ENCODE results near the gene CDKL1. TPM values are rescaled to one million over a fixed set of nuclear protein-coding genes. Genes with fewer than 3 reads are reported as not detected.
A peak's percentile ranks its signal among the peaks of the same experiment; 100 is the strongest.
"Not testable (repeated sequence)": the region's sequence is repeated elsewhere in the genome, so short reads cannot be mapped to it uniquely, and the experiment has no call there.

Gene CDKL1
- total and polyA plus RNA-seq, 2 experiments from 2014 or later, result 2.9 to 5.0 TPM

GRCh38 chr14:50363714-50364111, 33.0 kb downstream of the CDKL1 start:
- no peak for TF ChIP-seq EZH2phosphoT487 (IDR thresholded peaks at IDR 0.05; ENCODE audit: insufficient read depth, low read depth)
- no peak for TF ChIP-seq EZH2 (IDR thresholded peaks at IDR 0.05; ENCODE audit: insufficient read depth, poor library complexity, severe bottlenecking)
- H3K4me3 ChIP-seq, result peak overlapping the region; percentile 71
- peak overlapping the region; percentile 85 for H3K4me2 ChIP-seq (ENCODE audit: unreplicated experiment)
- H3K9me2 ChIP-seq (ENCODE audit: insufficient read depth), result no peaks in the 10 kb centered on the region
- no peaks in the 10 kb centered on the region for H4K20me1 ChIP-seq (ENCODE audit: insufficient read depth)
- H3K9me3 ChIP-seq (ENCODE audit: low read depth), result no peaks in the 10 kb centered on the region
- H3K27me3 ChIP-seq (replicated peaks; ENCODE audit: insufficient read depth), result no peaks in the 10 kb centered on the region
- H3K79me2 ChIP-seq (ENCODE audit: insufficient read depth), result no peaks in the 10 kb centered on the region
- H3K36me3 ChIP-seq (ENCODE audit: low read depth), result no peaks in the 10 kb centered on the region
- H3F3A ChIP-seq (ENCODE audit: insufficient read depth), result peaks cover 13% of the 10 kb centered on the region; the same call in 1 of the 2 replicates
- H3K27ac ChIP-seq, result peak overlapping the region; percentile 77
- in situ Hi-C loops (cut with MboI), result no loop called here
- WGBS, 2 experiments (ENCODE audit: low coverage in 1 of 2, low lambda C conversion rate in 2 of 2, missing lambda C conversion rate in 2 of 2), result 3 to 5% methylated on average over 4 of the region's 4 CpGs
- H3K9ac ChIP-seq, result peak overlapping the region; percentile 66
- H3K4me1 ChIP-seq (ENCODE audit: insufficient read depth), result peaks cover 14% of the 10 kb centered on the region
- DNase-seq, result peak; percentile 69
- peak overlapping the region; percentile 99 for H2AFZ ChIP-seq

GRCh38 chr14:50362764-50363713, 33.6 kb downstream of the CDKL1 start:
- peak overlapping the region; percentile 71 for H3K4me3 ChIP-seq
- no peaks in the 10 kb centered on the region for H4K20me1 ChIP-seq (ENCODE audit: insufficient read depth)
- no peaks in the 10 kb centered on the region for H3K9me2 ChIP-seq (ENCODE audit: insufficient read depth)
- H2AFZ ChIP-seq, result peak overlapping the region; percentile 99
- peak overlapping the region; percentile 66 for H3K9ac ChIP-seq
- H3K4me1 ChIP-seq (ENCODE audit: insufficient read depth), result peaks cover 14% of the 10 kb centered on the region
- TF ChIP-seq EZH2 (IDR thresholded peaks at IDR 0.05; ENCODE audit: insufficient read depth, poor library complexity, severe bottlenecking) (no peak), EZH2phosphoT487 (IDR thresholded peaks at IDR 0.05; ENCODE audit: insufficient read depth, low read depth) (no peak)
- H3K36me3 ChIP-seq (ENCODE audit: low read depth), result no peaks in the 10 kb centered on the region
- H3K27me3 ChIP-seq (replicated peaks; ENCODE audit: insufficient read depth), result no peaks in the 10 kb centered on the region
- H3K27ac ChIP-seq, result peak overlapping the region; percentile 77
- in situ Hi-C loops (cut with MboI), result no loop called here
- H3F3A ChIP-seq (ENCODE audit: insufficient read depth), result peaks cover 13% of the 10 kb centered on the region; the same call in 1 of the 2 replicates
- H3K4me2 ChIP-seq (ENCODE audit: unreplicated experiment), result peak overlapping the region; percentile 85
- DNase-seq, result peak; percentile 44
- WGBS, 2 experiments (ENCODE audit: low coverage in 1 of 2, low lambda C conversion rate in 2 of 2, missing lambda C conversion rate in 2 of 2), result 59 to 68% methylated on average over 14 of the region's 14 CpGs
- no peaks in the 10 kb centered on the region for H3K79me2 ChIP-seq (ENCODE audit: insufficient read depth)
- no peaks in the 10 kb centered on the region for H3K9me3 ChIP-seq (ENCODE audit: low read depth)

- H3K9me2 ChIP-seq (ENCODE audit: insufficient read depth); DNase-seq; H3K79me2 ChIP-seq (ENCODE audit: insufficient read depth); H4K20me1 ChIP-seq (ENCODE audit: insufficient read depth); H3K9ac ChIP-seq; H2AFZ ChIP-seq; H3K4me2 ChIP-seq (ENCODE audit: unreplicated experiment); H3K9me3 ChIP-seq (ENCODE audit: low read depth); H3K4me3 ChIP-seq; H3K36me3 ChIP-seq (ENCODE audit: low read depth); H3K27ac ChIP-seq; H3K27me3 ChIP-seq (replicated peaks; ENCODE audit: insufficient read depth); in situ Hi-C loops (cut with MboI): not testable (repeated sequence)
- Histone ChIP-seq H3F3A (ENCODE audit: insufficient read depth) (peaks cover 13% of the 10 kb centered on the region; the same call in 1 of the 2 replicates), H3K4me1 (ENCODE audit: insufficient read depth) (peaks cover 14% of the 10 kb centered on the region)
- WGBS, 2 experiments (ENCODE audit: low coverage in 1 of 2, low lambda C conversion rate in 2 of 2, missing lambda C conversion rate in 2 of 2), result 96% methylated on average over 20 to 33 of the region's 36 CpGs
Observed at GRCh38 chr14:50361473-50362403, 34.9 kb downstream of the CDKL1 start.

GRCh38 chr14:50360851-50361250, 35.8 kb downstream of the CDKL1 start:
- Histone ChIP-seq H3K4me3 (no peak overlapping the region), H3K27me3 (replicated peaks; ENCODE audit: insufficient read depth) (no peaks in the 10 kb centered on the region), H3K9me3 (ENCODE audit: low read depth) (no peaks in the 10 kb centered on the region), H3F3A (ENCODE audit: insufficient read depth) (peaks cover 13% of the 10 kb centered on the region; the same call in 1 of the 2 replicates), H3K36me3 (ENCODE audit: low read depth) (no peaks in the 10 kb centered on the region), H4K20me1 (ENCODE audit: insufficient read depth) (no peaks in the 10 kb centered on the region), H3K79me2 (ENCODE audit: insufficient read depth) (no peaks in the 10 kb centered on the region), H3K4me2 (ENCODE audit: unreplicated experiment) (no peak overlapping the region), H3K27ac (no peak overlapping the region), H3K4me1 (ENCODE audit: insufficient read depth) (peaks cover 14% of the 10 kb centered on the region), H3K9ac (no peak overlapping the region), H2AFZ (no peak overlapping the region), H3K9me2 (ENCODE audit: insufficient read depth) (no peaks in the 10 kb centered on the region)
- WGBS, 2 experiments (ENCODE audit: low coverage in 1 of 2, low lambda C conversion rate in 2 of 2, missing lambda C conversion rate in 2 of 2), result 90 to 100% methylated on average over 2 of the region's 2 CpGs
- in situ Hi-C loops (cut with MboI), result no loop called here
- DNase-seq, result no peak
- TF ChIP-seq EZH2 (IDR thresholded peaks at IDR 0.05; ENCODE audit: insufficient read depth, poor library complexity, severe bottlenecking) (no peak), EZH2phosphoT487 (IDR thresholded peaks at IDR 0.05; ENCODE audit: insufficient read depth, low read depth) (no peak)

Measured in GM23248 (cell line).